ENCODE measurements around the gene SLC1A3.

Gene SLC1A3

GRCh38 chr5:36694351-36694750 is 87.9 kb downstream of the SLC1A3 start:
- Histone ChIP-seq H3K27ac (replicated peaks) (no peak overlapping the region), H3K4me3 (replicated peaks; ENCODE audit: insufficient read depth, low read length) (no peak overlapping the region), H3K27me3 (ENCODE audit: insufficient read depth, poor library complexity, severe bottlenecking) (no peaks in the 10 kb centered on the region)
- no peak for DNase-seq (ENCODE audit: low read depth in 1 of 2, low spot score in 1 of 2)
- TF ChIP-seq GABPA (IDR thresholded peaks at IDR 0.05; ENCODE audit: low read depth): no peak
- TF ChIP-seq POLR2AphosphoS5 (IDR thresholded peaks at IDR 0.05; ENCODE audit: low read depth): no peak
- TF ChIP-seq REST (IDR thresholded peaks at IDR 0.05; ENCODE audit: insufficient replicate concordance, low read depth): no peak
- no peak for TF ChIP-seq CTCF (IDR thresholded peaks at IDR 0.05; ENCODE audit: insufficient read depth, low read length)
- no peak for TF ChIP-seq SPI1 (IDR thresholded peaks at IDR 0.05; ENCODE audit: borderline replicate concordance, low read depth)

DNA sequence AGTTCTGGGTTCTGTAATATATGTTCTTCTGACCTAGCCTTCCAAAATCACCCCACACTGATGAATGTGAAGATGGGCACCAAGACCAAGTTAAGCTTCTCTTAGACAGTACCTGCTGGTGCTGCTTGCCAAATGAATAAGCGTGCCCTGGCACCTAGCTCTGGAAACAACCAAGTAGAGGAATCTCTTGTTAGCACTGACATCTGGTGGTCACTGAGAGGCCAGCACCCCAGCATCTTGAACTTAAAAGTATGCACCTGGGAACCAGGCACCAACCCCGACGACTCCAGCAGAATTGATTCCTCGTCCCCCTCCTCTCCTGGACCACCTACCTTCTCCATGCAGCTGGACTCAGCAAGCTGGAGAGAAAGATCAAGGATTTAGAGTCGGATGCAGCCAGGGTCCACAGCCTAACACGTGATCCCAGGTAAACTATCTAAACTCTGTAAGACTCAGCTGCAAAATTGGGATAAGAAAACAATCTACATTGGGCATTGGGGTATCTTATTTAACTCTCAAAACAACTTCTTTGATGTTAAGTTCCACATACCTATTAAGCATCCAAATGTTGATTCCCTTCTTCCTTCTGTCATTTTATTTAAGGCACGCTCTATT is 89.8 kb downstream of the SLC1A3 start:
- H3K27ac ChIP-seq (replicated peaks): no peak overlapping the region
- peak in 1 of 2 experiments; percentile 62 for DNase-seq (ENCODE audit: low read depth in 1 of 2, low spot score in 1 of 2)
- H3K27me3 ChIP-seq (ENCODE audit: insufficient read depth, poor library complexity, severe bottlenecking): no peaks in the 10 kb centered on the region
- no peak overlapping the region for H3K4me3 ChIP-seq (replicated peaks; ENCODE audit: insufficient read depth, low read length)
- peak; percentile 80 for TF ChIP-seq CTCF (IDR thresholded peaks at IDR 0.05; ENCODE audit: insufficient read depth, low read length)
- TF ChIP-seq REST (IDR thresholded peaks at IDR 0.05; ENCODE audit: insufficient replicate concordance, low read depth): no peak

- no peaks in the 10 kb centered on the region for H3K27me3 ChIP-seq (ENCODE audit: insufficient read depth, poor library complexity, severe bottlenecking)
- DNase-seq (ENCODE audit: low read depth in 1 of 2, low spot score in 1 of 2): no peak
- H3K4me3 ChIP-seq (replicated peaks; ENCODE audit: insufficient read depth, low read length): no peak overlapping the region
- no peak overlapping the region for H3K27ac ChIP-seq (replicated peaks)
- no peak for TF ChIP-seq POLR2AphosphoS5 (IDR thresholded peaks at IDR 0.05; ENCODE audit: low read depth)
- TF ChIP-seq REST (IDR thresholded peaks at IDR 0.05; ENCODE audit: insufficient replicate concordance, low read depth): no peak
- TF ChIP-seq GABPA (IDR thresholded peaks at IDR 0.05; ENCODE audit: low read depth): no peak
- no peak for TF ChIP-seq CTCF (IDR thresholded peaks at IDR 0.05; ENCODE audit: insufficient read depth, low read length)
- no peak for TF ChIP-seq SPI1 (IDR thresholded peaks at IDR 0.05; ENCODE audit: borderline replicate concordance, low read depth)
Observed at GRCh38 chr5:36698031-36698430, 91.6 kb downstream of the SLC1A3 start.

Data from HL-60 (cell line).